Stimulated activated CD4-positive, alpha-beta T cell treated with anti-CD3 and anti-CD28 coated beads, TNF-alpha, amount 100 ng/mL, for 1 hour (primary cell): Measurements from ENCODE around the gene POU2AF2.
"Not testable (repeated sequence)": the region's sequence is repeated elsewhere in the genome, so short reads cannot be mapped to it uniquely, and the experiment has no call there.

Experiments
- DNase-seq, 3 donors: peaks; one replicate each; pipeline ENCODE4 v3.0.0-alpha.2; 2020; ENCODE audit warnings: low read depth in 3 of 3, low spot score in 1 of 3

POU2AF2 gene, protein sequence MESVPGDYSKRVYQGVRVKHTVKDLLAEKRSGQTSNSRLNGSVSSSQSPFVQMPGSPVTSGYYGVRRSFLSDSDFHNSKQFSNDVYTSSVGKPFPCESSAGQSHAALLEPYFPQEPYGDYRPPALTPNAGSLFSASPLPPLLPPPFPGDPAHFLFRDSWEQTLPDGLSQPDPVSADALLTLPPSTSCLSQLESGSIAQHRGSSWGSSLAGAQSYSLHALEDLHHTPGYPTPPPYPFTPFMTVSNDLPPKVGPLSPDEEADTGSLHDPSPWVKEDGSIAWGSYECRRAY

GRCh38 chr11:111245425-111245824 lies at the start of gene POU2AF2:
POU2AF2 (plus strand) TSS chr11:111245725; CDS start chr11:111245854, 129 bp downstream.
- no peak for DNase-seq

DNA sequence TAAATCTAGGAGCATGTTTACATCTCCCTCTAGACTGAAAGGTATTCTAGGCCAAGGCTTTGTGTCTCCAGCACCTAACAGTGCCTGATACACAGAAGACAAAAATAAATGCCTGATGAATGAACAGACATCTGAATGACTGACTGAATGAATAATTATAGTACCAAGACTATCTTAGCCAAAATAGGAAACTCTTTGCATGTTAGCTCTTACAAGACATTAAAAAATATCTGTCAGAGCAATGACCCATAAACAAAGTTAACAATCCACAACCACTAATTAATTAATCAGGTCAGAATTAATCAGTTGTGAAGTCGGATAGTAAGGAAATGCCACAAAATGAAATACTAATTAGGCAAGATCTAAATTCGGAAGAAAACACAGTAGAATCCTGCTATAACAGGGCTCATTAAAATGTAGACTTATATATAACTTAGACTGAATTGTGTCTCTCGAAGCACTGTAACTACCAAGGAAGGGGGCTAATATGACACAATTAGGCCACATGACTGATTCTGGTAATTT lies 45.5 kb upstream of the POU2AF2 start:
- no peak for DNase-seq

GRCh38 chr11:111204211-111204610 lies 41.3 kb upstream of the POU2AF2 start:
- DNase-seq, result no peak

GRCh38 chr11:111205632-111206385 lies 39.7 kb upstream of the POU2AF2 start:
- DNase-seq, result no peak

DNA sequence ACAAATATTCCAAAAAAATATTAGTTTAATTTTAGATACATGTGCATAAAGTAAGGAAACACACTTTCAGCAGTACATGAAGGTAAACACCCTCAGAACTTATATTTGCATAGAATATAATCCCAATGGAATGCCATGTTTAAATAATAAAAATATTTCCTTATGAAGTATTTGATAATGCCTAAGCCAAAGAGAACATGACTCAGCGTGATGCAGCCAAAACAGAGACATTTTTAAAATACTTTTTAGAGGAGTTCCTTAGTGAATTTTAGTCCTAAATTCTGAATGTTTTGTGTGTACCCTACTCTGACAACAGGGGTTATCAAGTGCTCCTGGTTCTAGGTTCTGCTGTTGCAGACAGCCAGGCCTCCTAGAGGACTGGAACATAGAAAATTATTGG lies 39.1 kb upstream of the POU2AF2 start:
- DNase-seq, result no peak

GRCh38 chr11:111207213-111207612 lies 38.3 kb upstream of the POU2AF2 start:
- no peak for DNase-seq

DNA sequence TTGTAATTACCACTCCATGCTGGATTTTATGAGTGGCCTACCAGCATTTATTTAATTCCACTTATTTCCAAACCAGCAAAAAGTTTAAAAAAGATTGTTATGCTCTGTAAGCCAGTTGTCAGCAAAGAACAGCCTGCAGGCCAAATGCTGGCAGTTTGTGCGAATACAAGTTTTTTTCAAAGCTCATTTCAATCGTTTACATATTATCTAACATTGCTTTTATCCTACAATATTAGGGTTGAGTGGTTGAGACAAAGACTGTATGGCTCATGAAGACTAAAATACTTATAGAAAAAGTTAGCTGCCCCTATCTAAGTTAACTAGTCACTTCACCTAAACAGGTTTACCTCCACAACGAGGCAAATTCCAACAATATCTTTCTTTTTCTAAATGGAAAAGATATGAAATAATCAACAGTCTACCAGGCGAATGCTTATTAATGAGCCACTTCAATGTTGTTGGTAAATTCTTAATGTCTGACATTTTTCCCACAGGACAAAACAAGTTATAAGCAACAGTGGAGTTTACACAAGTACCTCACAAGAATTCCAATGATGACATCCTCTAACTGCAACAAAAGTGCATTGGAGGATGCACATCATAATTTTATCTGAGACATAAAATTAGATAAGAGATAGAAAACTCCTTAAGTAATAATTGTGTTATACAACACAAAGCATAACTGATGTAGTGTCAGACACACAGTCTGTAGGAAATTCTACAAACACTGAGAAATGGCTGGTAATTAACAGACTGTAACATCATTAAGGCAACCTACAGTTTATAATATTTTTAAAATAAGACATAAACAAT lies 35.8 kb upstream of the POU2AF2 start:
- no peak for DNase-seq

DNA sequence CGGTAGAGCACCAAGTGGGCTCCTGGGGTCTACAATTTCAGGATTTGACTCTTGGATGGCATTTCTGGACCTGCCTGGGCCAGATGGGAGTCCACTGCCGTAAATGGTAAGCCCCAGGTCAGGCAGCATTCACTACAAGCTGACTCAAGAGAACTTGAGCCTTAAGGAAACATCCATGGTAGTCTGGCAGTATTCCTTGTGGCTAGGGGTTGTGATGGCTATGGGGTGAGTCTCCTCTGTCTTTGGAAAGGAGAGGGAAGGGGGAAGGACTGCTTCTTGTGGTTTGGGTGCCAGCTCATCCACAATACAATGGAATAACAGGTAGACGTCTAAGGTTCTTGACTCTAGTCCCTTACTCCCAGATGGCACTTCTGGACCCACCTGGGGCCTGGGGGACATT lies 32.3 kb upstream of the POU2AF2 start:
- no peak for DNase-seq

- DNase-seq, result no peak
Measured at GRCh38 chr11:111220721-111221120, 24.8 kb upstream of the POU2AF2 start.

GRCh38 chr11:111221208-111221607 lies 24.3 kb upstream of the POU2AF2 start:
- DNase-seq, result no peak

GRCh38 chr11:111221936-111222335 lies 23.6 kb upstream of the POU2AF2 start:
- DNase-seq, result not testable (repeated sequence)

DNA sequence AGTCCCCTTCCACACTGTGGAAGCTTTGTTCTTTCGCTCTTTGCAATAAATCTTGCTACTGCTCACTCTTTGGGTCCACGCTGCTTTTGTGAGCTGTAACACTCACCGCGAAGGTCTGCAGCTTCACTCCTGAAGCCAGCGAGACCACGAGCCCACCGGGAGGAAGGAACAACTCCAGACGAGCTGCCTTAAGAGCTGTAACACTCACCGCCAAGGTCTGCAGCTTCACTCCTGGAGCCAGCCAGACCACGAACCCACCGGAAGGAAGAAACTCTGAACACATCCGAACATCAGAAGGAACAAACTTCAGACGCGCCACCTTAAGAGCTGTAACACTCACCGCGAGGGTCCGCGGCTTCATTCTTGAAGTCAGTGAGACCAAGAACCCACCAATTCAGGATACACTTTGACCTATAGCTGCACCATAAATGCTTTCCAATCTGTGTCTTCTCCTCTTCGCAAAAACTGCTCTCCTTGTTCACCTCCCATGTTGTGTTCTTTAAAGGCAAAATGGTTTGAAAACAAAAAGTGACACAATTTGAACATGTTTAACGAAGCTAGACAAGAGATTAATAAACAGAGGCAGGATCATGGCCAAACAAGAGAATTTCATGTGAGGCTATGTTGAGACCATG lies 22.6 kb upstream of the POU2AF2 start:
- not testable (repeated sequence) for DNase-seq

DNA sequence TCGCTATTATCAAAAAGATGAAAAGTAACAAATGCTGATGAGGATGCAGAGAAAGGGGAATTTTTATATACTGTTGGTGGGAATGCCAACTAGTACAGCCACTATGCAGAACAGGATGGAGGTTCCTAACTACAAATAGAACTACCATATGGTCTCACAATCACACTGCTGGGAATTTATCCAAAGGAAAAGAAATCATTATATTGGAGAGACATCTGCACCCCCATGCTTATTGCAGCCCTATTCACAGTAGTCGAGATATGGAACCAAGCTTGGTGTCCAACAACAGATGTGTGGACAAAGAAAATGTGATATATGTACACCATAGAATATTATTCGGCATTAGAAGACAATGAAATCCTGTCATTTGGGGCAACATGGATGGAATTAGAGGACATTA lies 19.6 kb upstream of the POU2AF2 start:
- DNase-seq, result no peak

GRCh38 chr11:111229604-111230003 lies 15.9 kb upstream of the POU2AF2 start:
- DNase-seq, result no peak

DNA sequence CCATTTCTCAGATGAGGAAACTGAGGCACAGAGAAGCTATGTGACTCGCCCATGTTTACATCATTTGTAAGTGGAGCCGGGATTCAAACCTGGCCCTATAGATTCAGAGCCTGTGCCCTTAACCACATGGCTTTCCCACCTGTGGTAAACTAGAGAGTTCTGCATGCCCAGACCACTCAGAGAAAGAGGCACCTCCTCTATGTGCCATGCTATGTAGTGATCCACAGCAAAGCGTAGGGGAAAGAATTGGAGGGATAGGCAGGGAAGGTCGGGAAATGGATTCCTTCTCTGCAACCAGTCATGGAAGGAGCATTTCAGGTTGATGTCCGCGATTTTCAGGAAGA lies 15.4 kb upstream of the POU2AF2 start:
- no peak for DNase-seq

DNA sequence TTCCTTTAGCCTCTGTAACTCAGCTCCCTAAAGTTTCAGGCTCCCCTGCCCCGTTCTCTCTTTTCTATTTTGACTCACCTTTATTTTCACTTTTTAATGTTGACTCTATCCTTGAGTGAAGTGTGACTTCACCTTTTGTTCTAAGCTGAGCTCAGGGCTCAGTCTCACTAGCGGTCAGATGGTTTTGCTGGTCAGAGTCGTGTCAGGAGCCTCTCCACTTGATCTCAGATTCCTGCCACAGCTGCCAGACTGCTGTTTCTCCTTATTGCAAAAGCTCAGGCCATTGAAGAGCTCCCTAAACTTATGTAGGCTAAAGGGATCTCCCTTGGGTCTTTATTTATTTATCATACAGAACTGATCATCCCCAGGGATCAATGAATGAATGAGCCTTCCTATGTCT lies 13.7 kb upstream of the POU2AF2 start:
- DNase-seq, result no peak

GRCh38 chr11:111236383-111236782 lies 9.1 kb upstream of the POU2AF2 start:
- DNase-seq, result no peak

DNA sequence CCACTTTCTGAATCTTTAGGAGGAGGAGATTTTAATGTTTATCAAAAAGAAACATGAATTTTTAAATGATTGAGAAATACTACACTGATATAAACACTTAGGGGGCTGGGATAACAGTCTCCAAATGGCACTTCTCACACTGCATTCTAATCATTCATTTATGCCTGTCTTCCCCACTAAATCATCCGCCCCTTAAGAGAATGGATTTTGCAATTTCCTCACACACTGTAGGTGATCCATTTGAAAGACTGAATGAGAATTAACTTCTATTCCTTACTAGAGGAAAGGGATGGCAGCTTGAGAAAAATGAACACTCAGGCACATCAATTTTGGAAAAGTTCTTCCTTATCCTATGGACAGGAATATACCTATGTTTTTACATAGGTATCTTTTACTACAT lies 7.6 kb upstream of the POU2AF2 start:
- no peak for DNase-seq

GRCh38 chr11:111246956-111247355 lies 1.4 kb downstream of the POU2AF2 start:
- no peak for DNase-seq

DNA sequence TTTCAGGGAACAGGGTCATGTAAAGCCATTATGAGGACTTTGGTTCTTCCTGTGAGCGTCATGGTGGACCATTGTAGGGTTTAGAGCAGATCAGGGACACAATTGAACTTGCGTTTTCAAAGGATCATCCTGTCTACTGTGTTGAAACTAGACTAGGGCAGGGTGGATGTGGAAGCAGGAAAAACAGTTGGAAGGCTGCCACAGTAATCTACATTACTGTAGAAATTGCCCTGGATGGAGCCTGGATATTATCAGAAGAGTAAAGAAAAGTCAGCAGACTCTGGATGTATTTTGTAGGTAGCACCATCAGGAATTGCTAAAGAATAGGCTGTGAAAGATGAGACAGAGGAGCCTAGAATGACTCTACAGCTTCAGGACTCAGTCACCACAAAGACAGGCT lies 5.4 kb downstream of the POU2AF2 start:
- DNase-seq, result no peak

DNA sequence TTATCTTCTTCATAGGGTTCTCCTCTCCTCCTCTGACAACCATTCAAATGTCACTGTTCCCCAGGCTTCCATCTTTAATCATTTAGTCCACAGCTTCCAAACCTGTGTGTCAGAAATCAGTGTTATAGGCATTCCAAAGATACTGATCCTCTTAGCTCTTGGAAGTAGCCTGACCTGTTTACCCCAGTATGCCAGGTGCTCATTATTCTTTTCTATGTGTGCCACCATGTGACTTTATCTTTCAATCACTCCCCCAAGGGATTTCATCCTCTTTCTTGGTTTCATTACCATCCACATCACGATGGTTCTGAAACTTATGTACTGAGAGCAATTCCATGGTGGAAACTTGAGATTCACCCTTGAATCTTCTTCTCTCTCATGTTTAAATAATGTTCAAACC lies 7.6 kb downstream of the POU2AF2 start:
- no peak for DNase-seq
